ENCODE data around the gene CLK2.

Gene CLK2

DNA sequence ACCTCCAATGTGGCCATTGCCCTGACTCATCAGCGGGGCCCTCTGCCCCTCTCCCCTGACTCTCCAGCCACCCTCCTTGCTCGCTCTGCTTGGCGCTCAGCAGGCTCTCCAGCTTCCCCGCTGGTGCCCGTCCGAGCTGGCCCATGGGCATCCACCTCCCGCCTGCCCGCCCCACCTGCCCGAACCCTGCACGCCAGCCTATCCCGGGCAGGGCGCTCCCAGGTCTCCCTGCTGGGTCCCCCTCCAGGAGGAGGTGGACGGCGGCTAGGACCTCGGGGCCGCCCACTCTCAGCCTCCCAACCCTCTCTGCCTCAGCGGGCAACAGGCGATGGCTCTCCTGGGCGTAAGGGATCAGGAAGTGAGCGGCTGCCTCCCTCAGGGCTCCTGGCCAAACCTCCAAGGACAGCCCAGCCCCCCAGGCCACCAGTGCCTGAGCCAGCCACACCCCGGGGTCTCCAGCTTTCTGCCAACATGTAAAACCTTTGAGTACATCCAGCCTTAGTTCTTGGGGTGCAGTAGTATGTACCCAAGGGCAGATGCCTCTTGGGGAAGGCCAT, 14.8 kb upstream of the CLK2 start:
- H3K27ac ChIP-seq: no peak overlapping the region
- CTCF ChIA-PET: interaction anchor here (0.6 kb wide), 1 partner anchor 809 kb away, joined by 4 read pairs; no protein-coding TSS in a partner anchor
- no peak for DNase-seq (ENCODE audit: low spot score)
- POLR2A ChIA-PET (ENCODE audit: low non-redundant PET): no interaction called here
- TF ChIP-seq, protein P1, sequence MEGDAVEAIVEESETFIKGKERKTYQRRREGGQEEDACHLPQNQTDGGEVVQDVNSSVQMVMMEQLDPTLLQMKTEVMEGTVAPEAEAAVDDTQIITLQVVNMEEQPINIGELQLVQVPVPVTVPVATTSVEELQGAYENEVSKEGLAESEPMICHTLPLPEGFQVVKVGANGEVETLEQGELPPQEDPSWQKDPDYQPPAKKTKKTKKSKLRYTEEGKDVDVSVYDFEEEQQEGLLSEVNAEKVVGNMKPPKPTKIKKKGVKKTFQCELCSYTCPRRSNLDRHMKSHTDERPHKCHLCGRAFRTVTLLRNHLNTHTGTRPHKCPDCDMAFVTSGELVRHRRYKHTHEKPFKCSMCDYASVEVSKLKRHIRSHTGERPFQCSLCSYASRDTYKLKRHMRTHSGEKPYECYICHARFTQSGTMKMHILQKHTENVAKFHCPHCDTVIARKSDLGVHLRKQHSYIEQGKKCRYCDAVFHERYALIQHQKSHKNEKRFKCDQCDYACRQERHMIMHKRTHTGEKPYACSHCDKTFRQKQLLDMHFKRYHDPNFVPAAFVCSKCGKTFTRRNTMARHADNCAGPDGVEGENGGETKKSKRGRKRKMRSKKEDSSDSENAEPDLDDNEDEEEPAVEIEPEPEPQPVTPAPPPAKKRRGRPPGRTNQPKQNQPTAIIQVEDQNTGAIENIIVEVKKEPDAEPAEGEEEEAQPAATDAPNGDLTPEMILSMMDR (conservative IDR thresholded peaks at IDR 0.05; ENCODE audit: low read depth): no peak

DNA sequence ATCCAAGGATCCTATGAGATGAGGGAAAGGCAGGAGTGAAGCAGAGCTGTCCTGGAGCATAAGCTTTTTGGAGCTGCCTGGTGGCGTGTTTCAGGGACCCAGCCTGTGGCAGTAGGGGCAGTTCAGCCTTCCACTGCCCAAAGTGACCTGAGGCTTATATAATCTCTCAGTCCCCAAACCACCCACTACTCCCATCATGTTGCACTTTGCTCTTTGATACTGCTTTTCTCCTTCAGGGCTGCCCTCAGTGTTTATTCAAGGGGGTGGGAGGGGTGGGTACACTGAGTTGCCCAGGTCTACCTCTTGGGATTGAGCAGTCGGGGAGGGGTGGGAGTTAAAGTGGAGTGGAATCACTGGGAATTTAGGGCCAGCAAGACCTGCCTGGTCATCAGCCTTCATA, 13.2 kb upstream of the CLK2 start:
- no peak for DNase-seq (ENCODE audit: low spot score)
- TF ChIP-seq, protein P1 (conservative IDR thresholded peaks at IDR 0.05; ENCODE audit: low read depth): no peak
- CTCF ChIA-PET: interaction anchor here (0.5 to 0.9 kb wide), 3 partner anchors 36 to 293 kb away, joined by 3 read pairs; no protein-coding TSS in a partner anchor
- no peak overlapping the region for H3K27ac ChIP-seq
- POLR2A ChIA-PET (ENCODE audit: low non-redundant PET): no interaction called here

DNA sequence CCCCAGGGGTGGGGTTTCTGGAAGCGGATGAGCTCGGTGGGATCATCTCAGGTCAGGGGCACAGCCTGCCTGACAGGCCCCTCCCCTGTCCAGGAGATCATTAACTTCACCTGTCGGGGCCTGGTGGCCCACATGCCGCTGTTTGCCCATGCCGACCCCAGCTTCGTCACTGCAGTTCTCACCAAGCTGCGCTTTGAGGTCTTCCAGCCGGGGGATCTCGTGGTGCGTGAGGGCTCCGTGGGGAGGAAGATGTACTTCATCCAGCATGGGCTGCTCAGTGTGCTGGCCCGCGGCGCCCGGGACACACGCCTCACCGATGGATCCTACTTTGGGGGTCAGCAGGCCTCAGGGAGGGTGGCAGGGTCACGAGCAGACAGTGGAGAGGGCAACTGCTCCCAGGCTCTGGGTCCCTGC, 12.3 kb upstream of the CLK2 start:
- no peak for DNase-seq (ENCODE audit: low spot score)
- ChIA-PET POLR2A (ENCODE audit: low non-redundant PET) (no interaction called here), CTCF (interaction anchor here (0.5 to 0.9 kb wide), 3 partner anchors 35 to 294 kb away, joined by 3 read pairs; no protein-coding TSS in a partner anchor)
- no peak overlapping the region for H3K27ac ChIP-seq
- TF ChIP-seq, protein P1 (conservative IDR thresholded peaks at IDR 0.05; ENCODE audit: low read depth): no peak

DNA sequence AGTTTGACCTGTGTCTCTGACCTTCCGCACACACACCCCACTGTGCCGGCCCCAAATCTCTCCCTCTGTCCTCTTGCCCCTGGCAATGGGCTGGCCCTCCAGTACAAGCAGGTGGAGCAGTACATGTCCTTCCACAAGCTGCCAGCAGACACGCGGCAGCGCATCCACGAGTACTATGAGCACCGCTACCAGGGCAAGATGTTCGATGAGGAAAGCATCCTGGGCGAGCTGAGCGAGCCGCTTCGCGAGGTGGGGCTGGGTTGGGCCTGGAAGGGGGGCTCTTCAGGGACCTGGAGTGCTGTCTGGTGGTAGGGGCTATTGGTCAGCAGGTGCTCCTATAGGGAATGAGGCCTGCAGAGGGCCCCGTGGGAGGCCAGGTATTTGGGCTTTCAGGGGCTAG, 11.8 kb upstream of the CLK2 start:
- TF ChIP-seq, protein P1 (conservative IDR thresholded peaks at IDR 0.05; ENCODE audit: low read depth): no peak
- H3K27ac ChIP-seq: no peak overlapping the region
- POLR2A ChIA-PET (ENCODE audit: low non-redundant PET): no interaction called here
- no peak for DNase-seq (ENCODE audit: low spot score)
- CTCF ChIA-PET: no interaction called here

DNA sequence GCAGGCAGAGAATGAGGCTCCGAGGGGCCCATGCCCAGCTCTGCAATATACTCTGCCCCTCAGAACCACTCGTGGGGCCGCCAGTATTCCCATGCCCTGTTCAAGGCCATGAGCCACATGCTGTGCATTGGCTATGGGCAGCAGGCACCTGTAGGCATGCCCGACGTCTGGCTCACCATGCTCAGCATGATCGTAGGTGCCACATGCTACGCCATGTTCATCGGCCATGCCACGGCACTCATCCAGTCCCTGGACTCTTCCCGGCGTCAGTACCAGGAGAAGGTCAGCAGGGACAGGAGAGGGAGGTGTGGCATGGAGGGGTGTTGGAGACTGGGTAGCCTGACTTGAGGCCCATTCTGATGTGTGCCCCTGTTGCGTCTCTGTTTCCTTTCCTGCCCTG, 11.2 kb upstream of the CLK2 start:
- H3K27ac ChIP-seq: no peak overlapping the region
- ChIA-PET POLR2A (ENCODE audit: low non-redundant PET) (no interaction called here), CTCF (no interaction called here)
- no peak for DNase-seq (ENCODE audit: low spot score)
- TF ChIP-seq, protein P1 (conservative IDR thresholded peaks at IDR 0.05; ENCODE audit: low read depth): no peak

DNA sequence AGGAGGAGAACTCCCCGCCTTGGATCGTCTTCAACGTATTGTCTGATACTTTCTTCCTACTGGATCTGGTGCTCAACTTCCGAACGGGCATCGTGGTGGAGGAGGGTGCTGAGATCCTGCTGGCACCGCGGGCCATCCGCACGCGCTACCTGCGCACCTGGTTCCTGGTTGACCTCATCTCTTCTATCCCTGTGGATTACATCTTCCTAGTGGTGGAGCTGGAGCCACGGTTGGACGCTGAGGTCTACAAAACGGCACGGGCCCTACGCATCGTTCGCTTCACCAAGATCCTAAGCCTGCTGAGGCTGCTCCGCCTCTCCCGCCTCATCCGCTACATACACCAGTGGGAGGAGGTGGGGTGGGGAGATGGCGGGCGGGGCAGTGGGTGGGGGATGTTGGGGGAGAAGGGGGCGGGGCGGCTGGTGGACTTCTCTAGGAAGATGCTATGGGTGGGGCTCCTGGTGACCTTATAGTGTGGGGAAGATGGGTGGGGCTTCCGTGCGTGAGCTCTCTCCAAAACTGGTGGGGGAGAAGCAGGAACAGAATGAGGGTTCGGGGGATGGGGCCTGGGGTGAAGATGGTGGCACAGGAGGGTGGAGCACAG, 9.3 kb upstream of the CLK2 start:
- H3K27ac ChIP-seq: no peak overlapping the region
- no peak for DNase-seq (ENCODE audit: low spot score)
- CTCF ChIA-PET: no interaction called here
- POLR2A ChIA-PET (ENCODE audit: low non-redundant PET): no interaction called here
- TF ChIP-seq, protein P1 (conservative IDR thresholded peaks at IDR 0.05; ENCODE audit: low read depth): no peak
